ENCODE results near the gene VSIG2.

VSIG2 gene

DNA sequence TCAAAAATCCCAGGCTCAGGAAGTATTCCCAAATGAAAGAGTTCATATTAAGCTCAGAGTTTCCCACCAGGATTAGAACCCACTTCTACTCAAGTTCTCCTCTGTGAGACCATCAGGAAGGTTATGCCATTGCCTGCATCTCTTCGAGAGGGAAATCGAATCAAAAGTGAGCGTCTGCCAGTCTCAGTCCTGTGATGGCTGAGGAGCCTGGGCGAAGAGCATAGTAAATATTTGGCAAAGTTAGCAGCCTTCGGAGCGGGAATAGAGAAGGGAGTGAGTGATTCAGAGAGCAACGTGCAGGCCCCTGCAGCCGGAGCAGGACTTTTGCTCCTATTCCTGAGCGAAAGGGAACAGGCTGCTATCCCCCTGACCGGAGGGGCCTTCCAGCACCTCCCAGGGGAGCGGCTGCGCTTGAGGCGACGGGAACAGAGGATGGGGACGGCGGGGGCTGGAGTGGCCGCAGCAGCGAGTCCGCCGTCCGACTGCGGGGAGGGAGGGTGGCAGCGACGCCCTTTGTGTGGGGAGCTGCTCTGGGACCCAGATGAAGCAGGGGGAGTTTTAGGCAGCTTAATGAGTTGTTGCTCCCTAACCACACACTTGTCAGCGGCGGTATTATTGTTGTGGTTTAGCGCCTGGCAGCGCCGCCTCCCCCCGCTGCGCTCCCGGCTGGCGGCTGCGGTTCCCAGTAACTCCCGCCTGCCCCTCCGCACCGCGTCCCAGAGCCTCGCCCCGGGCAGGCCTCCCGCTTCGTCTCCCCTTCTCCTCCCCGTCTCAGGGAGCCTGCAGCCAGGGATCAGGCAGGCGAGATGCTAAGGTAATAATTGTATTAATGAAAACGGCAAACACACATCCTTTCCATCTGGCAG lies 34.0 kb downstream of the VSIG2 start (continued):
- TF ChIP-seq, protein P1, sequence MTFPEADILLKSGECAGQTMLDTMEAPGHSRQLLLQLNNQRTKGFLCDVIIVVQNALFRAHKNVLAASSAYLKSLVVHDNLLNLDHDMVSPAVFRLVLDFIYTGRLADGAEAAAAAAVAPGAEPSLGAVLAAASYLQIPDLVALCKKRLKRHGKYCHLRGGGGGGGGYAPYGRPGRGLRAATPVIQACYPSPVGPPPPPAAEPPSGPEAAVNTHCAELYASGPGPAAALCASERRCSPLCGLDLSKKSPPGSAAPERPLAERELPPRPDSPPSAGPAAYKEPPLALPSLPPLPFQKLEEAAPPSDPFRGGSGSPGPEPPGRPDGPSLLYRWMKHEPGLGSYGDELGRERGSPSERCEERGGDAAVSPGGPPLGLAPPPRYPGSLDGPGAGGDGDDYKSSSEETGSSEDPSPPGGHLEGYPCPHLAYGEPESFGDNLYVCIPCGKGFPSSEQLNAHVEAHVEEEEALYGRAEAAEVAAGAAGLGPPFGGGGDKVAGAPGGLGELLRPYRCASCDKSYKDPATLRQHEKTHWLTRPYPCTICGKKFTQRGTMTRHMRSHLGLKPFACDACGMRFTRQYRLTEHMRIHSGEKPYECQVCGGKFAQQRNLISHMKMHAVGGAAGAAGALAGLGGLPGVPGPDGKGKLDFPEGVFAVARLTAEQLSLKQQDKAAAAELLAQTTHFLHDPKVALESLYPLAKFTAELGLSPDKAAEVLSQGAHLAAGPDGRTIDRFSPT (tag by site-specific recombination; IDR thresholded peaks at IDR 0.05), result peak; percentile 55; the same call in 1 of the 2 replicates
- TF ChIP-seq ZBTB8A (tag by site-specific recombination; IDR thresholded peaks at IDR 0.05), result peak; percentile 68
- peak; percentile 86 for TF ChIP-seq OSR2 (tag by site-specific recombination; IDR thresholded peaks at IDR 0.05)
- TF ChIP-seq SCRT2 (tag by site-specific recombination; IDR thresholded peaks at IDR 0.05), result peak; percentile 72
- TF ChIP-seq ZNF610 (tag by site-specific recombination; IDR thresholded peaks at IDR 0.05; ENCODE audit: borderline replicate concordance), result peak; percentile 65; the same call in 1 of the 2 replicates
- TF ChIP-seq, protein P2, sequence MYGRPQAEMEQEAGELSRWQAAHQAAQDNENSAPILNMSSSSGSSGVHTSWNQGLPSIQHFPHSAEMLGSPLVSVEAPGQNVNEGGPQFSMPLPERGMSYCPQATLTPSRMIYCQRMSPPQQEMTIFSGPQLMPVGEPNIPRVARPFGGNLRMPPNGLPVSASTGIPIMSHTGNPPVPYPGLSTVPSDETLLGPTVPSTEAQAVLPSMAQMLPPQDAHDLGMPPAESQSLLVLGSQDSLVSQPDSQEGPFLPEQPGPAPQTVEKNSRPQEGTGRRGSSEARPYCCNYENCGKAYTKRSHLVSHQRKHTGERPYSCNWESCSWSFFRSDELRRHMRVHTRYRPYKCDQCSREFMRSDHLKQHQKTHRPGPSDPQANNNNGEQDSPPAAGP (tag by site-specific recombination; IDR thresholded peaks at IDR 0.05), result peak; percentile 89
- TF ChIP-seq ZBTB20 (tag by site-specific recombination; IDR thresholded peaks at IDR 0.05), result peak; percentile 38; the same call in 1 of the 2 replicates
- TF ChIP-seq FEZF1 (tag by site-specific recombination; IDR thresholded peaks at IDR 0.05), result peak; percentile 47
- no peak for TF ChIP-seq ZNF701 (tag by site-specific recombination; IDR thresholded peaks at IDR 0.05)
- 0 out of 2 replicates have a peak, but pooled peaks have one; percentile 34 for TF ChIP-seq ZFP37 (tag by site-specific recombination; IDR thresholded peaks at IDR 0.05)
- peak; percentile 96 for TF ChIP-seq ZIC2 (tag by site-specific recombination; IDR thresholded peaks at IDR 0.05)
- no peak for TF ChIP-seq ZNF433 (tag by site-specific recombination; IDR thresholded peaks at IDR 0.05; ENCODE audit: low read depth)
- TF ChIP-seq ZSCAN30 (tag by site-specific recombination; IDR thresholded peaks at IDR 0.05), result no peak
- TF ChIP-seq GLIS2 (tag by site-specific recombination; IDR thresholded peaks at IDR 0.05), result peak; percentile 65
- peak; percentile 51; the same call in 1 of the 2 replicates for TF ChIP-seq ZNF561 (tag by site-specific recombination; IDR thresholded peaks at IDR 0.05; ENCODE audit: borderline replicate concordance)
- TF ChIP-seq, protein P3, sequence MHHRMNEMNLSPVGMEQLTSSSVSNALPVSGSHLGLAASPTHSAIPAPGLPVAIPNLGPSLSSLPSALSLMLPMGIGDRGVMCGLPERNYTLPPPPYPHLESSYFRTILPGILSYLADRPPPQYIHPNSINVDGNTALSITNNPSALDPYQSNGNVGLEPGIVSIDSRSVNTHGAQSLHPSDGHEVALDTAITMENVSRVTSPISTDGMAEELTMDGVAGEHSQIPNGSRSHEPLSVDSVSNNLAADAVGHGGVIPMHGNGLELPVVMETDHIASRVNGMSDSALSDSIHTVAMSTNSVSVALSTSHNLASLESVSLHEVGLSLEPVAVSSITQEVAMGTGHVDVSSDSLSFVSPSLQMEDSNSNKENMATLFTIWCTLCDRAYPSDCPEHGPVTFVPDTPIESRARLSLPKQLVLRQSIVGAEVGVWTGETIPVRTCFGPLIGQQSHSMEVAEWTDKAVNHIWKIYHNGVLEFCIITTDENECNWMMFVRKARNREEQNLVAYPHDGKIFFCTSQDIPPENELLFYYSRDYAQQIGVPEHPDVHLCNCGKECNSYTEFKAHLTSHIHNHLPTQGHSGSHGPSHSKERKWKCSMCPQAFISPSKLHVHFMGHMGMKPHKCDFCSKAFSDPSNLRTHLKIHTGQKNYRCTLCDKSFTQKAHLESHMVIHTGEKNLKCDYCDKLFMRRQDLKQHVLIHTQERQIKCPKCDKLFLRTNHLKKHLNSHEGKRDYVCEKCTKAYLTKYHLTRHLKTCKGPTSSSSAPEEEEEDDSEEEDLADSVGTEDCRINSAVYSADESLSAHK (tag by site-specific recombination; IDR thresholded peaks at IDR 0.05), result peak; percentile 43; the same call in 1 of the 2 replicates
- 0 out of 2 replicates have a peak, but pooled peaks have one; percentile 19 for TF ChIP-seq TRIM28 (IDR thresholded peaks at IDR 0.05; ENCODE audit: borderline replicate concordance, low read length)
- TF ChIP-seq ZNF366 (tag by site-specific recombination; conservative IDR thresholded peaks at IDR 0.05), result peak; percentile 31; the same call in 1 of the 2 replicates
- peak; percentile 35; the same call in 1 of the 2 replicates for TF ChIP-seq ZNF76 (tag by site-specific recombination; IDR thresholded peaks at IDR 0.05; ENCODE audit: borderline replicate concordance, low read depth)
- peak; percentile 31; the same call in 1 of the 2 replicates for TF ChIP-seq EGR2 (tag by site-specific recombination; IDR thresholded peaks at IDR 0.05; ENCODE audit: low read depth)
- TF ChIP-seq, protein P4, sequence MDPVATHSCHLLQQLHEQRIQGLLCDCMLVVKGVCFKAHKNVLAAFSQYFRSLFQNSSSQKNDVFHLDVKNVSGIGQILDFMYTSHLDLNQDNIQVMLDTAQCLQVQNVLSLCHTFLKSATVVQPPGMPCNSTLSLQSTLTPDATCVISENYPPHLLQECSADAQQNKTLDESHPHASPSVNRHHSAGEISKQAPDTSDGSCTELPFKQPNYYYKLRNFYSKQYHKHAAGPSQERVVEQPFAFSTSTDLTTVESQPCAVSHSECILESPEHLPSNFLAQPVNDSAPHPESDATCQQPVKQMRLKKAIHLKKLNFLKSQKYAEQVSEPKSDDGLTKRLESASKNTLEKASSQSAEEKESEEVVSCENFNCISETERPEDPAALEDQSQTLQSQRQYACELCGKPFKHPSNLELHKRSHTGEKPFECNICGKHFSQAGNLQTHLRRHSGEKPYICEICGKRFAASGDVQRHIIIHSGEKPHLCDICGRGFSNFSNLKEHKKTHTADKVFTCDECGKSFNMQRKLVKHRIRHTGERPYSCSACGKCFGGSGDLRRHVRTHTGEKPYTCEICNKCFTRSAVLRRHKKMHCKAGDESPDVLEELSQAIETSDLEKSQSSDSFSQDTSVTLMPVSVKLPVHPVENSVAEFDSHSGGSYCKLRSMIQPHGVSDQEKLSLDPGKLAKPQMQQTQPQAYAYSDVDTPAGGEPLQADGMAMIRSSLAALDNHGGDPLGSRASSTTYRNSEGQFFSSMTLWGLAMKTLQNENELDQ (tag by site-specific recombination; IDR thresholded peaks at IDR 0.05; ENCODE audit: low read depth), result no peak
- peak; percentile 60; the same call in 1 of the 2 replicates for TF ChIP-seq ZNF423 (tag by site-specific recombination; IDR thresholded peaks at IDR 0.05)
- peak; percentile 89 for TF ChIP-seq SP7 (tag by site-specific recombination; IDR thresholded peaks at IDR 0.05)
- TF ChIP-seq, protein P5, sequence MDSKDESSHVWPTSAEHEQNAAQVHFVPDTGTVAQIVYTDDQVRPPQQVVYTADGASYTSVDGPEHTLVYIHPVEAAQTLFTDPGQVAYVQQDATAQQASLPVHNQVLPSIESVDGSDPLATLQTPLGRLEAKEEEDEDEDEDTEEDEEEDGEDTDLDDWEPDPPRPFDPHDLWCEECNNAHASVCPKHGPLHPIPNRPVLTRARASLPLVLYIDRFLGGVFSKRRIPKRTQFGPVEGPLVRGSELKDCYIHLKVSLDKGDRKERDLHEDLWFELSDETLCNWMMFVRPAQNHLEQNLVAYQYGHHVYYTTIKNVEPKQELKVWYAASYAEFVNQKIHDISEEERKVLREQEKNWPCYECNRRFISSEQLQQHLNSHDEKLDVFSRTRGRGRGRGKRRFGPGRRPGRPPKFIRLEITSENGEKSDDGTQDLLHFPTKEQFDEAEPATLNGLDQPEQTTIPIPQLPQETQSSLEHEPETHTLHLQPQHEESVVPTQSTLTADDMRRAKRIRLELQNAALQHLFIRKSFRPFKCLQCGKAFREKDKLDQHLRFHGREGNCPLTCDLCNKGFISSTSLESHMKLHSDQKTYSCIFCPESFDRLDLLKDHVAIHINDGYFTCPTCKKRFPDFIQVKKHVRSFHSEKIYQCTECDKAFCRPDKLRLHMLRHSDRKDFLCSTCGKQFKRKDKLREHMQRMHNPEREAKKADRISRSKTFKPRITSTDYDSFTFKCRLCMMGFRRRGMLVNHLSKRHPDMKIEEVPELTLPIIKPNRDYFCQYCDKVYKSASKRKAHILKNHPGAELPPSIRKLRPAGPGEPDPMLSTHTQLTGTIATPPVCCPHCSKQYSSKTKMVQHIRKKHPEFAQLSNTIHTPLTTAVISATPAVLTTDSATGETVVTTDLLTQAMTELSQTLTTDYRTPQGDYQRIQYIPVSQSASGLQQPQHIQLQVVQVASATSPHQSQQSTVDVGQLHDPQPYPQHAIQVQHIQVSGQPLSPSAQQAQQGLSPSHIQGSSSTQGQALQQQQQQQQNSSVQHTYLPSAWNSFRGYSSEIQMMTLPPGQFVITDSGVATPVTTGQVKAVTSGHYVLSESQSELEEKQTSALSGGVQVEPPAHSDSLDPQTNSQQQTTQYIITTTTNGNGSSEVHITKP (tag by site-specific recombination; IDR thresholded peaks at IDR 0.05), result peak; percentile 62
- TF ChIP-seq, protein P6, sequence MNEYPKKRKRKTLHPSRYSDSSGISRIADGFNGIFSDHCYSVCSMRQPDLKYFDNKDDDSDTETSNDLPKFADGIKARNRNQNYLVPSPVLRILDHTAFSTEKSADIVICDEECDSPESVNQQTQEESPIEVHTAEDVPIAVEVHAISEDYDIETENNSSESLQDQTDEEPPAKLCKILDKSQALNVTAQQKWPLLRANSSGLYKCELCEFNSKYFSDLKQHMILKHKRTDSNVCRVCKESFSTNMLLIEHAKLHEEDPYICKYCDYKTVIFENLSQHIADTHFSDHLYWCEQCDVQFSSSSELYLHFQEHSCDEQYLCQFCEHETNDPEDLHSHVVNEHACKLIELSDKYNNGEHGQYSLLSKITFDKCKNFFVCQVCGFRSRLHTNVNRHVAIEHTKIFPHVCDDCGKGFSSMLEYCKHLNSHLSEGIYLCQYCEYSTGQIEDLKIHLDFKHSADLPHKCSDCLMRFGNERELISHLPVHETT (tag by site-specific recombination; IDR thresholded peaks at IDR 0.05), result peak; percentile 36; the same call in 1 of the 2 replicates
